Measurements from ENCODE around the gene NEUROD2.

The NEUROD2 gene

DNA sequence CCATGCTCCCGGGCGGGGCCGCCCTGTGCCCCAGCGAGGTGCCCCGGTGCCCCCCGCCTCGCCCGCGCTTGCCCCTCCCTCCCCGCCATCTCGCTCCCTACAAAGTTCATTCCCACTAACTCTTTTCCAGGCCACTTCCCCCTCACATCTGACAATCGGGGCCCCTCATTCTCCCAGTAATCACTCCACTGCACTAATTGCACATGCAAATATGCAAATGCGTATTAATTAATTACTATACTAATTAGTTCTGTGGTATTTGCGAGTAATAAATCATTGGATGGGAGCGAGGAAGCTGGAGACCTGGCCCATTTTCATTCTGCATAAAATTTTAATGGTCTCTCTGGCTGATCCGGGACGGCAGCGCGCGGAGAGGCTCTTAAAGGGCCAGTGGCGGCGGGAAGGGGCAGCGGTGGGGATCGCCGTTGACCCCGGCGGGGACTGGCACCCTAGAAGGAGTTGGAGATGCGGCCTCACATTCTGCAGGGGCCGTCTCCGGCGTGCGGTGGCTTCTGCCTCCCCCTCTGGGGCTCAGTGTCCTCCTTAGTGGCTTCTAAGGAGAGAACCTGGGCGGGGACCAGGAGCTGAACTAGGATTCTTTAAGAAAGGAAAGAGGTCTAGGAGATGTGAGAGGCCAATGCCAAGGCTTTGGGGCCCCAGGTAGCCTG lies 10.7 kb upstream of the NEUROD2 start:
- no peak for DNase-seq

DNA sequence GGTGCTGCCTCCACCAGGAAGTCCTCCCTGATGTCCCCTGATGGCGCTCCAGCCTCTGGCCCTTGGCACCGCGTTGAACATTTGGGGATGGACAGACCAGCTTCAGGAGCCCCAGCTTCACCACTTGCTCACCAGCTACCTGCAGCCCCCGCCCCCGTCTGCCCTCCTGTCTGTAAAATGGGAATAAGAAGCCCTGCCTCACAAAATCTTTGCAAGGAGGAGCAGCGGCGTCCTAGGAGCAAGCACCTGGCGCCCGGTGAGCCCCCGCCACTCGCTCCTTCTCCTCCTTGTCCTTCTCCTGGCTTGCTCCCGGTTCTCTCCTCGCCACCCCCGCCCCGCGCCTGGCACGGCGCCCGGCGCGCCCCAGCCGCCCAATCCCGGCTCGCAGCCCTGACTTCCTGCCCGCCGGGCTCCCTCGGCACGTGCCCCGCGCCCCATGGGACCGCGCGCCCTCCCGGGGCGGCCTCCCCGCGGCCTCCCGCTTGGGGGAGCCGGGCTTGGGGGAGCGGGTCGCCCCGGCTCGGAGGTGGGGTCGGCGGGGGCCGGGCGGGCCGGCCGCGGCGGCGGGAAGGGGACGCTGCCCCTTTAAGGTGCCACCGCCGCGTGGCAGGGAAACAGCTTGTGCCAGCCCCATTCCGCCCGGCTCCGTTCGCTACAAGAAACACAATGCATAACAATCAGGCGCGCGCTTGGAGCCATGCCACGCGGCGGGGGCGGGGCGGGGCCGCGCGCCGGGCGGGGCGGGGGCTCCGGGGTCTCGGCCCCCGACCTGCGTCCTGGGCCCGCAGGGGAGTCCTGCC lies 9.9 kb upstream of the NEUROD2 start:
- peak; percentile 70 for DNase-seq

DNA sequence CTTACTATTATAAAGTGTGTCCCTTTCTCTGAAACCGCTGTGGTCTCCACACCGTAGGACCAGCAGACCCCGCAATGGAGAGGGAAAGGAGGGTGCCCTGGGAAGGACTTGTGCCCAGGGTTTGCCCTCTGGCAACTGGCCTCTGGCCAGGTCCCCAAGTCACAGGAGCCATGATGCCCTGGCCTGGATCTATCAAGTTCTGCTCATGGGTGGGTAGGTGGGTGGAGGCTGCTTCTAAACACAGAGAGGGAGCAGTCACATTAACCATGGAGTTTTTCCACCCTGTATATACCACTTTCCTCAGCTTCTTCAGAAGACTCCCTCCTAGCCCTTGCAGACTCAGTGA lies 9.4 kb upstream of the NEUROD2 start:
- no peak for DNase-seq

DNA sequence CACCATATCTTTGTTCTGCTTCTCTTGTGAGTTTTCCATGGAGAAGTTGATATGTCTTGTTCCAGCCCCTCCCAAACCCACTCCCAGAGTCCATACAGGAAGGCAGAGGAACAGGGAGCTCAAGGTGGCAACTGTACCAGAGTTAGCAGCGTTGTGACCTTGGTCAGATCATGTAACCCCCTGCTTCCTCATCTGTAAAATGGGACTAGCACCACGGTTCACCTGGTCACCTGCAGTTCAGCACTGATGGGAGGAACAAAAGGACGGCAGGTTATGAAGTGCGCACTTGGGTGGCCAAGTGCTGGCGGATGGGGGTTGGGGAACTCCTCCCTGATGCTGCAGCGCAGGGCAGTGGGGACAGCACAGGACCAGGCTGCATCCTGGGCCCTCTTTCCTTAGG lies 7.7 kb upstream of the NEUROD2 start:
- DNase-seq = no peak

DNA sequence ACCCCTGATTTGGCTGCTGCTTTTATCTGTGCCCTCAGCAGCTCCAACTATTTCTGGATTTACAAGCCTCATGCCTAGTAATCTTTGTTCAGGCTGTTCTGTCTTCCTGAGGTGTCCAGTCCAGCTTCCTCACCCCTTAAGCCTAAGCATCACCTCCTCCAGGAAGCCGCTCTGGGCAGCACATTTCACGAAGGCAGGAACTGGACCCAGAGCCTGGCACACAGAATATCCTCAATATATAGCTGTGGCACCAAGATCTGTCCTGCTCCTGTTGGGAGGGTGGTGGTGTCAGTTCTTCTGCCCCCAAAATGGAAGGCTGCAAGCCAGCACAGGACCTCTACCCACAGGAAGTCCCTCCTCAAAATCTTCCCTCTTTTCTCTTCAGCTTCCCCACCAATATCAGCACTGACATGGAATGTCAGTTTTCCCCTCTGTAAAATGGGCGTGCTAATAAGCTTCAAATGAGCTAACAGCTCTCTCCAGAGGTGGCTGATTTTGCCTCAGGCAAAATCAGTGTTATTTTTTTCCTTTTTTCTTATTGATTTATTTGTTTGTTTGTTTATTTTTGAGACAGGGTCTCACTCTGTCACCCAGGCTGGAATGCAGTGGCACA lies 6.9 kb upstream of the NEUROD2 start:
- no peak for DNase-seq

DNA sequence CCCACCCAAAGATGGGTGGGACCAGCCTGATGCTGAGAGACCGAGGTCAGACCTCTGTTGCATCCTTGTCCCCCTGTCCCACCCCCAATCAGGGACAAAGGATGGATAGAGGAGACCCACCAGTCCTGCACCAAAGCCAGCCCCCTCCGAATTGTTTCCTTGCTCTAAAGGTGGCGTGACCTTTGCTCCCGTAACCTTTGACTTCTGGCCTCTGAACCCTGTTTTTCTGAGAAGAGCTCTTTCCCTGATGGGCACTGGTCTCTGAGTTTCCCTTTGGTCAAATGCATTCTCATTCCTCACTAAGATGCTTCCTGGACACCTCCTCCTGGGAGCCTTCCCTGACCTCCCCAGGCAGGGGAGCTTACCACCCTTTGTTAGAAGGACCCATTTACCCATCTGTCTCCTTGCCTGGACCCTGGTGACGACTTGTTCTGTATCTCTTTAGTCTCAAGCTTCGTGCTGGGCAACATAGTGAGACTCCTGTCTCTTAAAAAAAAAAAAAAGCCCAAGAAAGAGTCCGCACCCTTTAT lies 5.3 kb upstream of the NEUROD2 start:
- DNase-seq = no peak

DNA sequence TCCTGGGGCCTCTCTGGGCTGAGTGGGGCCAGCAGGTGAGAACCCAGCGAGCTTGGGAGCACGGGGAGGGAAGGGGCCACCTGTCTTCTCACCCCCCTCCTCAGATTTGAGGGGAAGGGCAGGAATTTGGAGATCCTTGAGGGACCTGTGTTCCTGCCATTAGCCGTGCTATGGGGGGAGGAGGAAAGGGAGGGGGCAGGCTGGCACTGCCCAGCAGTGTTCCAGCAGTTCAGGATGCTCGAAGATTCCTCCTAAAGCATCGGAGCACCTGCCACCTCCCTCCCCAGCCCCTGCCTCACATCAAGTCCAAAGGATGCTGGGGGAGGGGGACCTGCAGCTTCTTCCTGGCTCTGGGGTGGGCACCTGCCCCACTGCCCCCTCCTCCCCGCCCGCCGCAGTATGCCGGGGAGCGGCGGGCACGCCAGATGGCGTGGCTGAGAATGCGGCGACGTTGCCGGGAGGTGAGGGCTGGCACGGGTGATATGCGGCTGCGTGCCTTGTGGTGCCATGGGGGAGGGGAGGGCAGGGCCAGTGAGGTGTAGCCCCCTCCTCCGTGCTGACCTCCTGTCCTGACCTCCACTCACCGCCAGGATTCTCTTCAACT lies 4.7 kb upstream of the NEUROD2 start:
- no peak for DNase-seq

DNA sequence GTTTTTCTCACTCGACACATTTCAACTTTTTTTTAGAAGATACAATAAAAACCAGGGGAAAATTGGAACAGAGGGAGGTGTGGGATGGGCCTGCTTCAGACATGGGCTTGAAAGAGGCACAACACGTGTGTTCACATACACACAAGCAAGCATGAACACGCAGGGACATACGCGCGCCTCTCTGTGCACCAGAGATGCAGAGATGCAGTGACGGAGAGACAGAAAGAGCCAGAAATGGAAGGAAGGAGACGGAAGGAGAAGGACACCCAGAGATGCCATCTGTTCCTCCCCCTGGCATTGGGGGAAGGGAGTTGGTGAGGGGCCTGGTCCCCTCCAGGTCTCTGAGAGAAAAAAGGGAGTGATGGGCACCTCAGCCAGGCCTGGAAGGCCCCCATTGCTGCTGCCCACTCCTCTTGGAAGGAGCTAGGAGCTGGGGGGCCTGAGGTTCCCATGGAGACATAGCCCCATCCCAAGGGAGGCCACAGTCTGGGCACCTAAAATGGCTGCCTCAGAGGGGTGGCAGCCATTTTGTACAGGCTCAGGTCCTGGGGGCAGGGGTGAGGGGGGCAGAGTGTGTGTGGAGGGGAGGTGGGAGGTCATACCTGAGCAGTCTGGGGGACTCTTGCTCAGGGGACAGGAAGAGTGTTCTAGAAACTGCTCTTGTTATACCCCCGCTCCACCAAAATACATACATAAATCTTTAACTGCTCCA lies 3.8 kb upstream of the NEUROD2 start:
- DNase-seq = no peak

DNA sequence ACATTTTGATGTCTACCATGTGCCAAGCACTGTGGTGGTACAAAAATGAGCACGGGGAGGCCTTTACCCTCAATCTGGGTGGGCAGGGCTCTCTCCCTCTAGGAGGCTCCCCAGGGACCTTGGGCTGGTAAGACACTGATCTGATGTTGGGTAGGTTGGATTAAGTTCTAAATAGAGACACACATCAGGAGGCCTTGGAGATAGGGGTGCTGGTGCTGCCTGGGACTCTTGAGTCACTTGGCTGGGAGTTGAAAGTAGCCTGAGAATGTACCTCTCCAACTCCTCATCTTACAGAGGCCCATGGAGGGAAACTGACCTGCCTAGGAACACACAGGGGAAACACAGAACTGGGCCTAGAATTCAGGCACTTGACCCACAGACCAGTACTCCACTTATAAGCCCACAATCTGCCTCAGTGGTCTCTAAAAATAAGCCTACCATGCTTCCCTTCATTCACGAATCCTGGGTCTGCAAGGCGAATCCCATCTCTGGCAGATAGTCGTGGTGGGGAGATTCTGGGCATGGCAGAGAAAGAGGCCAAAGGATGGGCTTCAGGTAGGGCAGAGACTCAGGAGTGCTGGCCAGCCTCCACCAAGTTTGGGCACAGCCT lies 1.8 kb upstream of the NEUROD2 start:
- DNase-seq = no peak

DNA sequence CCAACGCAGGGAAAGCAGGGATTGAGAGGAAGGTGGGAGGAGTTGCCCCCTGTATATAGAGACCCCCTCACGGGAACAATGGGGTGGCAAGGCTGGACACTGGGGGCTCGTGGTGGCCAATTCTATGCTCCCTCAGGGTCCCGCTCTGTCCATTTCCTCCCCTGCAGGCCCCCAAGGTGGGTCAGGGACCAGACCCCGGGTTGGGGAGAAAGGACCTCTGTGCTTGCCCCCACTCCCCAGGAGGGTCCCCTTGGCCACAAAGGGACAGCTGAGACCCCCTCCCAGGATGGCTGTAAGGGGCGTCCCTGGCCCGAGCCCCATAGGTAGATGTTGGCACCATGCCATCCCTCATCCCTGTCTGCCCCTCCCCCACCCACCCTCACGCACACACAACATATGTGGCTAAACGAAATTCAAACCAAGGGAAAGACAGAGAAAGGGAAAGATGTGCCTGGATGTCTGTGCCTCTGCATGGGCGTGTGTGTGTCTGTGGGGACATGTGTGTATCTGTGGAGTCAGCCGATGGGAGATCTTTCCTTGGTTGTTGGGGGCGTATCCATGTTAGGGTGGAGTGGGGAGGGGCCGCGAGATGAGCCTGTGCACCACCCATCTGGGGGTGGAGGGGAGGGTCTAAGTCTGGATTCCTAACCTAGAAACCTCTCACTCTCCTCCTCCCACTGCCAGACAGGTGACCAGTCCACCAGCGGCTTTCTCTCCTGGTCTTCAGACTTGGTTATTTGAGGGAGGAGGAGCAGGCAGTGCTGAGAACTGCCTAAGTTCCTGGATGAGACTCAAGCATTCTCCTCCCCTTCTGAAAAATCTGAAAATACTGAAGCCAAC lies 642 bp upstream of the NEUROD2 start:
- DNase-seq = no peak

DNA sequence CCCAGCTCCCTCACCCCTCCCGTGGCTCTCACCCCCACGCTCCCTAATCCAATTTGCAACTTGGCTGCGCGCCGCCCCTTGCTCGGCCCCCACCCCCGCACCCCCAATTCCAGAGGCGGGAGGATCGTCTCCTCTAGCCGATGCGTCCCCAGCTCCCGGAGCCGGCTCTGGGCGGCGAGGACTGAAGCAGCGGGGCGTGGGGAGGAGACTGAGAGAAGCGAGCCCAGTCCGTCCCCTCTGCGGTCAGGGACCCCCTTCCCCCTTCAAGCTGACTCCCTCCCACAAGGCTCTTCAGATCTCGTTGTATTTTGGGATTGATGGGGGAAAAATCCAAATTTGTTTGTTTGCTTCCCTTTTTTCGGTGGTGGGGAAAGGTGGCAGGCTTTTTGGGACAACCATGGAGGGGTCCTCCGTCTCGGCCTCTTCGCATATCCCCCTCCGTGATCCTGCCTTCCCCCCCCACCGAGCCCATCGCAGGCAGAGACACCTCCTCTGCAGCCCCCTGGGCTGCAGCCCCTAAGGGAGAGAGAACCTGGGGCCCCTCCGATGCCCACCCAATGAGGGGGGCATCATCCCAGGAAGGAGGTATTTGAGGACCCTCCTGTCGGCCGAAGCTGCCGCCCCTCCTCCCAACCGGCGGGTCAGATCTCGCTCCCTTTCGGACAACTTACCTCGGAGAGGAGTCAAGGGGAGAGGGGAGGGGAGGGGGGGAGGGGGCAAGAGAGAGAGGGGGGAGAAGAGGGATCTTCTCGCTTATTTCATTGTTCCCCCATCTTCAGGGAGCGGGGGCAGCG lies 466 bp downstream of the NEUROD2 start:
- DNase-seq = no peak

DNA sequence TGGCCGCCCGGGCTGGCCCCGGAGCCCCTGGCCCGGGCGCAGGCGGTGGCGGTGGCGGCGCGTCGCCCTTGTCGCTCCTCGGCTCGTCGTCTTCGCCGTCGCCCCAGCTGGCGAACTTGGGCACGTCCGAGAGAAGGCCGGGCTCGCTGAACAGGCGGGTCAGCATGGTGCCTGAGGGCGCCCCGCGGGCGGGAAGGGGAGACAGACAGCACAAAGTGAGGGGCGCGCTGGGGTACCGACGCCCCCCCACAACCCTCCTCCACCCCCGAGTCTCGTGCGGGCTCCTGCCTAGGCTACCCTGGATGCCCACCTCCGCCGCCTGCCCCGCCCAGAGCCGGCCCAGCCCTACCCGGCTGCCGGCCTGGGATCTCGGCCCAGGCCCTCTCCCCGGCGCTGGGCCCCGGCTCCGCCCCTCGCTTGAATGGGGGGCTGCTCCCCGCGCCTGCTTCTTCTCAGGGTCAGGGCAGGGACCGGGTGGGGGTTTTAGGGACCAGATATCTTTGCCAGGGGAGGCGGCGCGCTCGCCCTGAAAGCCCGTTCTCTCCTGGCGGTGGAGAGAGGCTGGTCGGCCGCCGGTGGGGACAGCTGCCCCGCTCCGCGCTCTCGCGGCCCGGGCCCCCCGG lies 1.2 kb downstream of the NEUROD2 start:
- no peak for DNase-seq

DNA sequence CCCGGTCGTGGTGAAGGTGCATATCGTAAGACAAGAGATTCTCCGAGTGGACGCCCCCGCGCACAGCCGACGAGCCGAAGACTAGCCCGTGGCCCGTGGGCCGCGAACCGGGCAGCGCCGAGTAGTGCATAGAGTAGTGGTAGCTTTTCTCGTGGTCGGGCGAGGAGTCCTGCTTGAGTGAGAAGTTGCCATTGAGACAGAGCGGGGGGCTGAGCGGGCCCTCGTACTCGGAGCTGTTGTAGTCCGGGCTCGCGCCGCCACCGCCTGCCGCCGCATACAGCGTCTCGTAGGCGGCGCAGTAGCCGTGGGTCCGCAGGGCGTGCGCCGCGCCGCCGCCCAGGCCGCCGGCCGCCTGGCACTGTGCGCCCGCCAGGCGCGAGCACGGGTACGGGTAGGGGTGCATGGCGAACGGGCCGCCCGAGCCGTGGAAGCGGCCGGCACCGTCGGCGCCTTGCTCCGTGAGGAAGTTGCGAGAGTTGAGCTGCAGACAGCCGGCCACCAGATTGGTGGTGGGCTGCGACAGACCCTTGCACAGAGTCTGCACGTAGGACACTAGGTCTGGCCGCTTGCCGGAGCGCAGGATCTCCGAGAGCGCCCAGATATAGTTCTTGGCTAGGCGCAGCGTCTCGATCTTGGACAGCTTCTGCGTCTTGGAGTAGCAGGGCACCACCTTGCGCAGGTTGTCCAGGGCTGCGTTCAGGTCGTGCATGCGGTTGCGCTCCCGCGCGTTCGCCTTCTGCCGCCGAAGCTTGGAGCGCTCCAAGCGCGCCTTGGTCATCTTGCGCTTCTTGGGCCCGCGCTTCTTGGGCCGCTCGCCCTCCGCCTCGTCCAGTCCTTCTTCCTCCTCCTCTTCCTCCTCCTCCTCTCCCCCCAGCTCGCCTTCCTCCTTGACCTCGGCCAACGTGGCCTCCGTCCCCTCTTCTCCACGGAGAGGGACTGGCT lies 2.0 kb downstream of the NEUROD2 start:
- DNase-seq = no peak

DNA sequence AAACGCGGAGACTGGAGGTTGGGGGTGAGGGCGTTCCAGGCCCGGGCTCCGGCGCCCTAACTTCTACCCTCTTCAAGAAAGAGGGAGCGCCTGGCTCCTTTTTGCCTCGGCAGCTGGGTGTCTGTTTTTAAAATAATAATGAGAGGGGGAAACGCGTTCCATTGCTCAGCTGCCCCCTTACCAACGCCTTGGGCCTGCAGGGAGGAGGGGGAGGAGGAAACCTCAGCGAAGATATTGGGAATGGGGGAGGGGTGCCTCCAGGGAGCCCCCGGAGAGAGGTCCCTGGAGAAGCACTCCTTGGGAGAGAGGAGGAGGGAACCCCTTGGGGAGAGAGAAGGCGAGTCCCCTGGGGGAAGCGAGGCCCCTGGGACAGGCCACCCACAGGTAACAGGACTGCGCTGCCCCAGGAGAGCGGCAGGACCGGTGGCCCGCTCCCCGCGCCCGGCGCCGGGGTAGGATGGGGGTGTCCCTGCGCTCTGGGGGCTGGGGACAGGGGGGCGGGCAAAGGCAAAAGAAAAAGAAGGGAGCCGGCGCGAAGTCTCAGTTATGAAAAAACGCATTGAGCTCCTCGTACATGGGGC lies 2.7 kb downstream of the NEUROD2 start:
- DNase-seq = no peak

DNA sequence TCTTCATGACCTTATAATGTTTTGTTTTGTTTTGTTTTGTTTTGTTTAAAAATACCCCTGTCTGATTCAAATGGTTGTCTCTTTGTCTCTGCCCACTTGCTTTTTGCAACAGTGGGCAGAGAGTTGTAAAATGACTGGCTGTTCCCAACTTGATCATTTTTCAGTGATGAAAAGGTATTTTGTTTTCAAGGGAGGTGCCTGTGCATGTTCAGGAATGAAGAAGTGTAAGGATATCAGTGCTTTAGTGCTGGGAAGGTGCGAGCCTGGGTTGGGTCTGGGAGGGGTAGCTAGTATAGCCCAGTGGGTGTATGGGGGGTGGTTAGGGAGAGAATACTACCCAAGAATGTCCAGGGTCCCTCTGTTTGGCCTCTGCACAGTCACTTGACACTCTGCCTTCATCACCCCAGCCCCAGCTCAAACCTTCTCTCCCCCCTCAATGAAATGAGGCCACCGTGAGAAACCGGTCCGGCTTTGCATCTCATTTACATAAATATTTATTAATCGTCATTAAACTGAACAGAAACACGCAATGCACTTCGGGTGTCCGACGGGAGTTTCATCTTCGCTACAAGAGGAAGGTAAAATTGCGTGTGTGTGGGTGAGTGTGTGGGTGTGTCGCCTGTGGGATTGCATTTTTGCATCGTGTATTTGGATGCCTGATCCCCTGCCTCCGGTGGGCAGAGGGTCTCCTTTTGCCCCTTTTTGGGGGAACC lies 4.3 kb downstream of the NEUROD2 start:
- DNase-seq = no peak

DNA sequence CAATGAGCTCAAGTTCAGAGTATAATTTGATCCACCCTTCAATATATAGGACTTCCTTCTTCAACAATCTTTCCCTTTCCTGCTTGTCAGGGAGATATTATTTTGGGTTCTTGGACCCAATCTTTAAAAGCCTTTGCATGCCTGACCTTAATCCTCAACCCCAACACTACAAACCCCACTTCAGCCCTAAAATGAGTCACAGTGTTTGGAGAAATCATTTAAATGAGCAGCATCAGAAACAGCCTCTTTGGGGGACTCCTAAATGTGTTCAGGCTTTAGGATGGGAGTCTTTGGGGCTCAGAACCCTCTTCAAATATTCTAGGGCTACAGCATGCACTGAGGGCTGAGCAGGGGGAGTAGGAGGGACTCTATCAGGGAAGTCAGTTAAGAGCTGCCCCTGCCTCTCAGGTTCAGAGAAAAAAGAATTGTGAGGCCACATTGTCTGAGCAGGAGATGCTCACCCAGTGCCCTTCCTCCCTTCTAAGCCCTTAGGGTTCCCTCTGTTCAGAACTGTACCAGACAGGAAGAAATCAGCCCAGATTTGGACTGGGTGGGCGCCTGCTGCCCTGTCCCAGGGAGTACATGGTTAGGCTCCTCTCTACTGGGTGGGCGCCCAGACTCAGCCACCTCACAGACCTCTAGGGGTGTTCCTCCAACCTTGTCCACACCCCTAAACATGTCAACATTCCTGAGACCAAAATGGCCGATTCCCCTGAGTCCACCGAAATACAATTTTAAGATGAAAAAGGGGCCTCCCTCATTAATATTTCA lies 5.0 kb downstream of the NEUROD2 start:
- DNase-seq = no peak
